MM.1S (cell line): Measurements from ENCODE around the gene PDGFD.

Experiments
- DNase-seq: peaks from one replicate; pipeline ENCODE4 v3.0.0-alpha.2; 2015
- H2AFZ ChIP-seq: fragments of 300-600 bp; sonication (generic); 2 replicates; pipeline ENCODE4 v1.6.0; 2016; ENCODE audit warnings: antibody characterized with exemption, low read length
- H3F3A ChIP-seq: fragments of 300-600 bp; sonication (generic); 2 replicates; pipeline ENCODE4 v1.6.1; 2016; ENCODE audit warnings: mild to moderate bottlenecking, antibody characterized with exemption, low read length, moderate library complexity, mixed read lengths; ENCODE audit not compliant: insufficient read depth
- H3K27ac ChIP-seq: fragments of 300-600 bp; sonication (generic); 2 replicates; pipeline ENCODE4 v1.5.1; 2016; ENCODE audit warnings: mild to moderate bottlenecking, low read length
- H3K27me3 ChIP-seq: fragments of 300-600 bp; sonication (generic); replicated peaks from 2 replicates; pipeline ENCODE4 v1.6.0; 2016; ENCODE audit warnings: low read length; ENCODE audit not compliant: insufficient read depth
- H3K36me3 ChIP-seq: fragments of 300-600 bp; sonication (generic); replicated peaks from 2 replicates; pipeline ENCODE4 v1.6.1; 2016; ENCODE audit warnings: mild to moderate bottlenecking, low read length, mixed read lengths; ENCODE audit not compliant: insufficient read depth
- H3K4me1 ChIP-seq: fragments of 300-600 bp; sonication (generic); 2 replicates; pipeline ENCODE4 v1.6.1; 2016; ENCODE audit warnings: low read length, mixed read lengths
- H3K4me2 ChIP-seq: fragments of 300-600 bp; sonication (generic); 2 replicates; pipeline ENCODE4 v1.6.0; 2016; ENCODE audit warnings: low read depth, low read length
- H3K4me3 ChIP-seq: fragments of 300-600 bp; sonication (generic); 2 replicates; pipeline ENCODE4 v1.5.1; 2016; ENCODE audit warnings: low read length, mixed read lengths
- H3K79me2 ChIP-seq: fragments of 300-600 bp; sonication (generic); 2 replicates; pipeline ENCODE4 v1.6.1; 2016; ENCODE audit warnings: mixed run types, low read length, mixed read lengths
- H3K9ac ChIP-seq: fragments of 300-600 bp; sonication (generic); 2 replicates; pipeline ENCODE4 v1.6.1; 2016; ENCODE audit warnings: low read length, mixed read lengths
- H3K9me2 ChIP-seq: fragments of 300-600 bp; sonication (generic); replicated peaks from 2 replicates; pipeline ENCODE4 v1.6.1; 2016; ENCODE audit warnings: mild to moderate bottlenecking, low read length, mixed read lengths; ENCODE audit not compliant: insufficient read depth
- H3K9me3 ChIP-seq: fragments of 300-600 bp; sonication (generic); replicated peaks from 2 replicates; pipeline ENCODE4 v1.6.1; 2016; ENCODE audit warnings: mild to moderate bottlenecking, low read length, mixed read lengths; ENCODE audit not compliant: insufficient read depth
- H4K20me1 ChIP-seq: fragments of 300-600 bp; sonication (generic); 2 replicates; pipeline ENCODE4 v1.6.1; 2016; ENCODE audit warnings: mild to moderate bottlenecking, low read length, moderate library complexity, mixed read lengths; ENCODE audit not compliant: insufficient read depth
- CTCF ChIP-seq: fragments of 300-600 bp; sonication (generic); IDR thresholded peaks from 2 replicates; pipeline ENCODE4 v1.5.1; 2016; ENCODE audit warnings: antibody characterized with exemption, low read length, mixed read lengths
- EZH2 ChIP-seq: fragments of 300-600 bp; sonication (generic); optimal IDR thresholded peaks from 2 replicates; pipeline ENCODE3; 2017; ENCODE audit warnings: low read depth, mild to moderate bottlenecking, antibody characterized with exemption, low read length, mixed read lengths
- EZH2phosphoT487 ChIP-seq: fragments of 300-600 bp; sonication (generic); IDR thresholded peaks from 2 replicates; pipeline ENCODE4 v1.6.1; 2018; ENCODE audit warnings: antibody characterized with exemption, low read length

PDGFD gene

GRCh38 chr11:104003491-104003890 is 160.5 kb downstream of the PDGFD start:
- Histone ChIP-seq H2AFZ (no peak overlapping the region), H3K4me3 (no peak overlapping the region), H3K27me3 (no peaks in the 10 kb centered on the region), H3K79me2 (no peaks in the 10 kb centered on the region), H3K36me3 (no peaks in the 10 kb centered on the region), H3K4me1 (no peaks in the 10 kb centered on the region), H3K9me3 (no peaks in the 10 kb centered on the region), H3K4me2 (no peak overlapping the region), H3K27ac (no peak overlapping the region), H3K9ac (no peak overlapping the region), H4K20me1 (no peaks in the 10 kb centered on the region), H3K9me2 (no peaks in the 10 kb centered on the region), H3F3A (no peaks in the 10 kb centered on the region)
- DNase-seq: no peak
- no peak for TF ChIP-seq EZH2

GRCh38 chr11:104001561-104002056 is 162.3 kb downstream of the PDGFD start:
- H3K4me2 ChIP-seq: no peak overlapping the region
- no peak overlapping the region for H3K4me3 ChIP-seq
- H3F3A ChIP-seq: no peaks in the 10 kb centered on the region
- H4K20me1 ChIP-seq: no peaks in the 10 kb centered on the region
- DNase-seq: no peak
- H3K27ac ChIP-seq: no peak overlapping the region
- TF ChIP-seq CTCF (no peak), EZH2 (no peak), EZH2phosphoT487 (no peak)
- H3K79me2 ChIP-seq: no peaks in the 10 kb centered on the region
- H2AFZ ChIP-seq: no peak overlapping the region
- no peaks in the 10 kb centered on the region for H3K9me3 ChIP-seq
- H3K9ac ChIP-seq: no peak overlapping the region
- no peaks in the 10 kb centered on the region for H3K36me3 ChIP-seq
- H3K27me3 ChIP-seq: no peaks in the 10 kb centered on the region
- H3K9me2 ChIP-seq: no peaks in the 10 kb centered on the region
- H3K4me1 ChIP-seq: no peaks in the 10 kb centered on the region

- Histone ChIP-seq H3F3A (no peaks in the 10 kb centered on the region), H3K9me3 (no peaks in the 10 kb centered on the region), H3K9ac (no peak overlapping the region), H3K27me3 (no peaks in the 10 kb centered on the region), H3K79me2 (no peaks in the 10 kb centered on the region), H4K20me1 (no peaks in the 10 kb centered on the region), H3K4me3 (no peak overlapping the region), H2AFZ (no peak overlapping the region), H3K4me2 (no peak overlapping the region), H3K27ac (no peak overlapping the region), H3K4me1 (no peaks in the 10 kb centered on the region), H3K36me3 (no peaks in the 10 kb centered on the region), H3K9me2 (no peaks in the 10 kb centered on the region)
- TF ChIP-seq EZH2phosphoT487: no peak
- no peak for TF ChIP-seq CTCF
- no peak for TF ChIP-seq EZH2
- no peak for DNase-seq
Observed at GRCh38 chr11:104000798-104001197, 163.1 kb downstream of the PDGFD start.

- no peaks in the 10 kb centered on the region for H3K36me3 ChIP-seq
- no peak overlapping the region for H3K4me3 ChIP-seq
- H3K9ac ChIP-seq: no peak overlapping the region
- no peaks in the 10 kb centered on the region for H3K9me3 ChIP-seq
- H4K20me1 ChIP-seq: no peaks in the 10 kb centered on the region
- no peaks in the 10 kb centered on the region for H3K9me2 ChIP-seq
- H3K27me3 ChIP-seq: no peaks in the 10 kb centered on the region
- H3K27ac ChIP-seq: no peak overlapping the region
- H3K79me2 ChIP-seq: no peaks in the 10 kb centered on the region
- DNase-seq: no peak
- no peaks in the 10 kb centered on the region for H3K4me1 ChIP-seq
- H2AFZ ChIP-seq: no peak overlapping the region
- no peaks in the 10 kb centered on the region for H3F3A ChIP-seq
- TF ChIP-seq EZH2phosphoT487 (no peak), EZH2 (no peak), CTCF (no peak)
- H3K4me2 ChIP-seq: no peak overlapping the region
Observed at GRCh38 chr11:103998826-103999508, 165.0 kb downstream of the PDGFD start.
